Immature natural killer cell (primary cell): ENCODE measurements around the gene NPNT. TPM values are rescaled to one million over a fixed set of nuclear protein-coding genes. Genes with fewer than 3 reads are reported as not detected.
"Not testable (repeated sequence)": the region's sequence is repeated elsewhere in the genome, so short reads cannot be mapped to it uniquely, and the experiment has no call there.

Experiments used
- DNase-seq, 3 donors: peaks; one replicate each; pipeline ENCODE4 v3.0.0; 2022; ENCODE audit warnings: mixed read lengths in 1 of 3
- H3K27ac Mint-ChIP-seq, 6 donors: one replicate each; pipeline ENCODE4 v1.8.0; 2020; ENCODE audit warnings: mixed read lengths in 6 of 6, mild to moderate bottlenecking in 5 of 6, inconsistent platforms in 4 of 6, moderate library complexity in 3 of 6
- H3K27me3 Mint-ChIP-seq, 3 donors: one replicate each; pipeline ENCODE4 v1.8.0; 2020 to 2021; ENCODE audit warnings: low read depth in 3 of 3, mild to moderate bottlenecking in 3 of 3, mixed read lengths in 3 of 3, moderate library complexity in 3 of 3, inconsistent platforms in 1 of 3
- H3K36me3 Mint-ChIP-seq, 3 donors: one replicate each; pipeline ENCODE4 v1.8.0; 2020; ENCODE audit warnings: mixed read lengths in 3 of 3, inconsistent platforms in 2 of 3, mild to moderate bottlenecking in 2 of 3
- H3K4me1 Mint-ChIP-seq, 2 donors: one replicate each; pipeline ENCODE4 v1.8.0; 2020; ENCODE audit warnings: inconsistent platforms in 2 of 2, mild to moderate bottlenecking in 2 of 2, mixed read lengths in 2 of 2, moderate library complexity in 1 of 2
- H3K4me3 Mint-ChIP-seq, 5 donors: one replicate each; pipeline ENCODE4 v1.8.0; 2020; ENCODE audit warnings: mild to moderate bottlenecking in 5 of 5, mixed read lengths in 5 of 5, inconsistent platforms in 3 of 5, moderate library complexity in 3 of 5
- H3K9me3 Mint-ChIP-seq, 6 donors: one replicate each; pipeline ENCODE4 v1.8.0; 2020; ENCODE audit warnings: mild to moderate bottlenecking in 6 of 6, mixed read lengths in 6 of 6, inconsistent platforms in 4 of 6, moderate library complexity in 3 of 6
- polyA plus RNA-seq, 3 donors: library from polyadenylated mRNA; unstranded; fragments of 300-500 nt; fragmentation: Illumina TruSeq; gene quantifications; one replicate each; pipeline ENCODE4 v1.2.3, GENCODE V29; 2021

Gene NPNT, protein sequence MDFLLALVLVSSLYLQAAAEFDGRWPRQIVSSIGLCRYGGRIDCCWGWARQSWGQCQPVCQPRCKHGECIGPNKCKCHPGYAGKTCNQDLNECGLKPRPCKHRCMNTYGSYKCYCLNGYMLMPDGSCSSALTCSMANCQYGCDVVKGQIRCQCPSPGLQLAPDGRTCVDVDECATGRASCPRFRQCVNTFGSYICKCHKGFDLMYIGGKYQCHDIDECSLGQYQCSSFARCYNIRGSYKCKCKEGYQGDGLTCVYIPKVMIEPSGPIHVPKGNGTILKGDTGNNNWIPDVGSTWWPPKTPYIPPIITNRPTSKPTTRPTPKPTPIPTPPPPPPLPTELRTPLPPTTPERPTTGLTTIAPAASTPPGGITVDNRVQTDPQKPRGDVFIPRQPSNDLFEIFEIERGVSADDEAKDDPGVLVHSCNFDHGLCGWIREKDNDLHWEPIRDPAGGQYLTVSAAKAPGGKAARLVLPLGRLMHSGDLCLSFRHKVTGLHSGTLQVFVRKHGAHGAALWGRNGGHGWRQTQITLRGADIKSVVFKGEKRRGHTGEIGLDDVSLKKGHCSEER
- not detected for polyA plus RNA-seq

DNA sequence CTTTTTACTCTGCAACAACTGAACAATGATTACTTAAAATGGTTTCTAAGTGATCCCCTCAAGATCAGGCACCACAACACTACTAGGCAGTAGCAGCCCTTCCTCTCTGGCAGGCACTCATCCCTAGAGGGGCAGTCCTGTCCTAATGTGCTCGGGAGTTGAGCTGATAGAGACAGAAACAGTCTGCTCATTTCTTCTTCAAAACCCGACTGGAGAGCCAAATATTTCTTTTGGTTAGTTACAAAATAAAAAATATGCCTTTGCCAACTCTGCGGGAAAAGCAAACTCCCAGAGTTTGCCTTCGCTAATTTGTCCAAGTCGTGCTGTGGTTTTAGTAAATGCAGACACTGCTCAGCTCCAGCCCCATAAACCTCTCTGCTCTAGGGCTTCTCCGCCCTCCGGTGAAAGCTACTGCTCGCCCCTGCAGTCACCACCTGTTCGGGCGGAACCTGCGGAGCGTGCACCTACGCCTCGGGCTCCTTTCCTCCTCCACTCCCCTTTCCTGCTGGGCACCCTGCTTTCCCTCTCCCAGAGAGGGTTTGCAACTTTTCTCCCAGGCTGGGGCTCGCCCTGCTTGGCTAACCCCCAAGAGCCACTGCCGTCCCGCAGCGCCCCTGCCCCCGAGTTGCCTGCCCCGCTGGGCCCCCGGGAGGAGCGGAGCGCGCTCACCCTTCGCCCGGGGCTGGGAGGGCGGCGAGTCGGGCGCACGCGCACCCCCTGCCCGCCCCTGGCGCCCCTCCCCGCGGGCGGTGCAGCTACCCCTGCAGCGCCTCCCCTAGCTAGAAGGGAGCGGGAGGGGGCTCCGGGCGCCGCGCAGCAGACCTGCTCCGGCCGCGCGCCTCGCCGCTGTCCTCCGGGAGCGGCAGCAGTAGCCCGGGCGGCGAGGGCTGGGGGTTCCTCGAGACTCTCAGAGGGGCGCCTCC is at the start of gene NPNT:
Gene NPNT, plus strand, starts transcription at position 812 of the 923 bp plus-strand sequence. CDS start 182 bp downstream, outside the sequence.
- no peak within 1 kb of the TSS for H3K27ac Mint-ChIP-seq
- no peak within 1 kb of the TSS for H3K4me3 Mint-ChIP-seq
- no peak for DNase-seq
- peaks cover 0 to 18% (median 10%) of the 10 kb centered on the region in 6 donors for H3K9me3 Mint-ChIP-seq
- peaks cover 0 to 7% (median 0%) of the 10 kb centered on the region in 3 donors for H3K36me3 Mint-ChIP-seq
- no peaks in the 10 kb centered on the region for H3K4me1 Mint-ChIP-seq
- peaks cover 8 to 22% (median 14%) of the 10 kb centered on the region in 3 donors for H3K27me3 Mint-ChIP-seq

DNA sequence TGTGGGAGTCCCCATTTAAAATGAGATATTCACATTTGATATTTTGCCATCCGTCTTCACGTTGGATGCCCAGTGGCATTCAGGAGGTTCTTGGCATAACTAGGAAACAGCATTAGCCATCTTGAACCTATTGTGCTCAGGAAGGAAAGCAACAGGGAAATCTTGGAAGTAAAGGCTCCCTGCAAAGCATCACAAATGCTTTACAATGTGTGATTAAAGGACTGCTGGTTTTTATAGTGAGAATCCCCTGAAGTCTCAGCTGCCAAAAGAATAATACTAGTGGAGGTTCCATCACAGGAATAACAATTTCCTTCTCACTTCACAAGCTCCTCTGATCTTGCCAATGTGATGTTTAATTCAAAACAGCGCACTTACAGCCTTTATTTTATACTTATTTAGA is 49.7 kb upstream of the NPNT start:
- H3K4me3 Mint-ChIP-seq, result no peak overlapping the region
- H3K27ac Mint-ChIP-seq, result no peak overlapping the region
- no peaks in the 10 kb centered on the region for H3K27me3 Mint-ChIP-seq
- no peaks in the 10 kb centered on the region for H3K4me1 Mint-ChIP-seq
- peaks cover 14 to 38% (median 31%) of the 10 kb centered on the region in 3 donors for H3K36me3 Mint-ChIP-seq
- no peak for DNase-seq
- H3K9me3 Mint-ChIP-seq, result no peaks in the 10 kb centered on the region

DNA sequence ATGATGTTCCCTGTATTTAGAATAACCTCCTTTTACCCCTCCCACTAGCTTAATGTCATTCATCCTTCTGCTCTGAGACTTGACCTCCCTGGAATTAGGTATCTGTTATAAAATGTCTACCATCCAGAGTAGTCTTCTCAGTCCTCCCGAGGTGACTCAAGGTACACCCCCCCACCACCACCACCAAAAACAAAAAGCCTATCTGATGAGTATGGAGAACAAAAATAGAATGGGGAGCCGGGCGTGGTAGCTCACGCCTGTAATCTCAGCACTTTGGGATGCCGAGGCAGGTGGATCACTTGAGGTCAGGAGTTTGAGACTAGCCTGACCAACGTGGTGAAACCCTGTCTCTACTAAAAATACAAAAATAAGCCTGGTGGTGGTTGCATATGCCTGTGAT is 46.9 kb upstream of the NPNT start:
- H3K4me1 Mint-ChIP-seq, H3K27ac Mint-ChIP-seq, H3K4me3 Mint-ChIP-seq, H3K27me3 Mint-ChIP-seq, DNase-seq: not testable (repeated sequence)
- peaks cover 17 to 31% (median 27%) of the 10 kb centered on the region in 3 donors for H3K36me3 Mint-ChIP-seq
- H3K9me3 Mint-ChIP-seq, result peaks cover 0 to 11% (median 0%) of the 10 kb centered on the region in 6 donors

DNA sequence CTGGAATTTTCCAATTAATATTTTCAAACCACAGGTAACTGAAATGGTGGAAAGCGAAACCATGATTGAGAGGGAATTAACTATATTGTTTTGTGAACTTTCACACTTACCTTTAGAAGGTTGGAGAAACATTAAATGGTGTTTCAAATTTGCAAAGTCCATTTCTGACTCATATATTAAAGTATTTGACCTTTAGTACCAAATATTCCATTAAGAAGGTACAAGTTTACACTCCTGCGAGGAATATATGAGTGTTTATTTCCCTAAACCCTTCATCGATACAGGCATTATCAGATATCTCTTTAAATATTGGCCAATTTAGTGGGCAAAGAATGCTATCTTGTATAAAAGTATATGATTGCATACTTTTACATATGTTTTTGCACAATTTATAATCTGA is 44.1 kb upstream of the NPNT start:
- Mint-ChIP-seq H3K27me3 (peaks cover 0 to 2% (median 0%) of the 10 kb centered on the region in 3 donors), H3K36me3 (peaks cover 9 to 15% (median 12%) of the 10 kb centered on the region in 3 donors), H3K27ac (no peak overlapping the region), H3K4me1 (no peaks in the 10 kb centered on the region), H3K4me3 (no peak overlapping the region), H3K9me3 (peaks cover 0 to 27% (median 14%) of the 10 kb centered on the region in 6 donors)
- DNase-seq, result no peak

DNA sequence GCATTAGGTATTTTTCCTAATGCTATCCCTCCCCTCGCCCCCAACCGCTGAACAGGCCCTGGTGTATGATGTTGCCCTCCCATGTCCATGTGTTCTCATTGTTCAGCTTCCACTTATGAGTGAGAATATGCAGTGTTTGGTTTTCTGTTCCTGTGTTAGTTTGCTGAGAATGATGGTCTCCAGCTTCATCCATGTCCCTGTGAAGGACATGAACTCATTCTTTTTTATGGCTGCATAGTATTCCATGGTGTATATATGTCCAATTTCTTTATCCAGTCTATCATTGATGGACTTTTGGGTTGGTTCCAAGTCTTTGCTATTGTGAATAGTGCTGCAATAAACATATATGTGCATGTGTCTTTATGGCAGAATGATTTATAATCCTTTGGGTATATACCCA is 43.0 kb upstream of the NPNT start:
- H3K36me3 Mint-ChIP-seq, result peaks cover 9 to 18% (median 16%) of the 10 kb centered on the region in 3 donors
- H3K27me3 Mint-ChIP-seq, result not testable (repeated sequence)

DNA sequence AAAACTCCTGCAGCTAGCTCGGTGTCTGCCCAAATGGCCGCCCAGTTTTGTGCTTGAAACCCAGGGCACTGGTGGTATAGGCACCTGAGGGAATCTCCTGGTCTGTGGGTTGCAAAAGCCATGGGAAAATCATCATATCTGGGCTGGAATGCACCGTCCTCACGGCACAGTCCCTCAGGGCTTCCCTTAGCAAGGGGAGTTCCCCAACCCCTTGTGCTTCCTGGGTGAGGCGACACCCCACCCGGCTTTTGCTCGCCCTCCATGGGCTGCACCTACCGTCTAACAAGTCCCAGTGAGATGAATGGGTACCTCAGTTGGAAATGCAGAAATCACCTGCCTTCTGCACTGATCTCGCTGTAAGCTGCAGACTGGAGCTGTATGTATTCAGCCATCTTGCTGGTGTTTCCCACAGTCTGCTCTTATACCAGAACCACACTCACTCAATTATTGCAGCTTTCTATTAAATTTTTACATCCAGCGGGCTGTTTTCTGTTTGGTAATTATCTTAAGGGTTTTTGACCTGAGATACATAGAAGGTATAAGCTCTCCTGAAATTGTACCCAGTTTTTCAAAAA is 36.7 kb upstream of the NPNT start:
- H3K36me3 Mint-ChIP-seq, result peaks cover 6 to 15% (median 7%) of the 10 kb centered on the region in 3 donors
- no peak overlapping the region for H3K27ac Mint-ChIP-seq
- H3K4me1 Mint-ChIP-seq, result no peaks in the 10 kb centered on the region
- no peak overlapping the region for H3K4me3 Mint-ChIP-seq
- DNase-seq, result no peak
- peaks cover 21 to 64% (median 38%) of the 10 kb centered on the region in 6 donors for H3K9me3 Mint-ChIP-seq
- peaks cover 0 to 6% (median 2%) of the 10 kb centered on the region in 3 donors for H3K27me3 Mint-ChIP-seq

More for the DNA sequence above, 43.0 kb upstream of the NPNT start:
- DNase-seq, H3K4me1 Mint-ChIP-seq, H3K4me3 Mint-ChIP-seq, H3K27ac Mint-ChIP-seq: not testable (repeated sequence)
- H3K9me3 Mint-ChIP-seq, result peaks cover 5 to 35% (median 22%) of the 10 kb centered on the region in 6 donors

DNA sequence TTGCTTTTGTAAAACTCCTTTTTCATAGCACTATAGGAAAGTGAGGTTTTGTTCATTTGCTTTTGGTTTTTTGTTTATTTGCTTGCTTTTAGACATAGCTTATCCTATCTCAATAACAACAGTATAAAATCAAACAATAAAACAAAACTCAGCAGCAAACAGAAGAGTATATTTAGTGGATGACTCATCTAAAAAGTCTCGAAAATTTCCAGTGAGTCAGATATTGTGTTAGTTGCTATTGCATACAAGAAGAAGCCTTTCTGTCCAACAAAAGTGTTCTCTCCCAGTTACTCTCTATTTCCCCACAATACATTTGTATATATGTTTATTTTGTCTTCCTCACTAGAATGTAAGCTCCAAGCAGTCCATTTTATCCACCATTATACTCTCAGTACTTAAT is 36.0 kb upstream of the NPNT start:
- H3K27me3 Mint-ChIP-seq, result peaks cover 0 to 6% (median 2%) of the 10 kb centered on the region in 3 donors
- H3K27ac Mint-ChIP-seq, result no peak overlapping the region
- no peak for DNase-seq
- peaks cover 21 to 64% (median 38%) of the 10 kb centered on the region in 6 donors for H3K9me3 Mint-ChIP-seq
- H3K36me3 Mint-ChIP-seq, result peaks cover 4 to 15% (median 7%) of the 10 kb centered on the region in 3 donors
- no peaks in the 10 kb centered on the region for H3K4me1 Mint-ChIP-seq
- H3K4me3 Mint-ChIP-seq, result no peak overlapping the region

DNA sequence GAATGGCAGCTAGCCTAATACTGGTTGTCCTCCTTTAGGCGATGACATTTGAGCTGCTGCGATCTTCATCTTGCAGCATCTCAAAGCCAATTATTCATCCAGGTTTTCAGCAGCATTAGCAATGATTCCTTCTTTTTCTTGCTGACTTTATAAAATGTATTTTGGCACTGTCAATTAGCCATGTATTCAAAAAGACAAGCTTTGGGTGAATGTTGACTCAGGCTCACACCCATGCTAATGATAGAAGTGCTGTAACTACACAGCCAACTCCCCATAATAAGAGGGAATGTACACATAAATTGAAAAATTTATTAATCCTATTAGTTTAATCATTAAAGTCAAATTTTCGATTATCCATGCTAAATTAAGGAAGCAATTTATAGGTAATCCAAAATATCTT is 24.3 kb upstream of the NPNT start:
- Mint-ChIP-seq H3K27ac (no peak overlapping the region), H3K36me3 (no peaks in the 10 kb centered on the region), H3K4me3 (no peak overlapping the region), H3K9me3 (peaks cover 0 to 4% (median 0%) of the 10 kb centered on the region in 6 donors), H3K27me3 (peaks cover 0 to 2% (median 2%) of the 10 kb centered on the region in 3 donors), H3K4me1 (no peaks in the 10 kb centered on the region)
- no peak for DNase-seq

DNA sequence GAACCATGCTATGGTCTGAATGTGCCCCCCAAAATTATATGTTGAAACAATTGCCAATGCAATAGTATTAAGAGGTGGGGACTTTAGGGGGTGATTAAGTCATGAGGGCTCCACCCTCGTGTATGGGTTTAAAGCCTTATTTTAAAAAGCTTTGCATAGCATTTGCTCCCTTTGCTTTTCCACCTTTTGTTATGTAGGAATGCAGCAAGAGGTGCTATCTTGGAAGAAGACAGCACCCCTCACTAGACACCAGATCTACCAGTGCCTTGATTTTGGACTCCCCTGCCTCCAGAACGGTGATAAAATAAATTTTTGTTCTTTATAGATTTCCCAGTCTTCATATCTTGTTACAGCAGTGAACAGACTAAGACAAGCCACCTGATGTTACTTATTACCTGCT is 23.3 kb upstream of the NPNT start:
- no peak overlapping the region for H3K27ac Mint-ChIP-seq
- no peaks in the 10 kb centered on the region for H3K4me1 Mint-ChIP-seq
- no peak for DNase-seq
- H3K4me3 Mint-ChIP-seq, result no peak overlapping the region
- H3K9me3 Mint-ChIP-seq, result peaks cover 0 to 2% (median 0%) of the 10 kb centered on the region in 6 donors
- peaks cover 0 to 2% (median 2%) of the 10 kb centered on the region in 3 donors for H3K27me3 Mint-ChIP-seq
- no peaks in the 10 kb centered on the region for H3K36me3 Mint-ChIP-seq

DNA sequence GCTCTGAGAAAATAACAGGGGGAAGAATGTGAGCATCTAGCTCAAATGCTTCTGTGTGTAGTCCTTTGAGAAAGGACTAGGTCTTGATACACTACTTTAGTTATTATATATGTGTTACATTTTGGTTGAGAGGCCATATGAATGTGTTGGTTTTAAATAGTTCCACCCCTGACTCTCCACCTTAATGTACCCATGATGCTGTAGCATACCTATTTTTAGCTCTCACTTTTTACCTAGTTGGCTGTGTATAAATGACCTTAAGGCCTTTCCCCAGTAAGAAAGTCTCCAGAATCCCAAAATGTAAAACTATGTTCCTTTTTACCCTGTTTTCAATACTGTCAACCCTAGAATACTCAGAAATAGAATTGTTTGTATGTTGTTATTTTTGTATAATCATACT is 20.0 kb upstream of the NPNT start:
- H3K27ac Mint-ChIP-seq, result no peak overlapping the region
- H3K9me3 Mint-ChIP-seq, result no peaks in the 10 kb centered on the region

DNA sequence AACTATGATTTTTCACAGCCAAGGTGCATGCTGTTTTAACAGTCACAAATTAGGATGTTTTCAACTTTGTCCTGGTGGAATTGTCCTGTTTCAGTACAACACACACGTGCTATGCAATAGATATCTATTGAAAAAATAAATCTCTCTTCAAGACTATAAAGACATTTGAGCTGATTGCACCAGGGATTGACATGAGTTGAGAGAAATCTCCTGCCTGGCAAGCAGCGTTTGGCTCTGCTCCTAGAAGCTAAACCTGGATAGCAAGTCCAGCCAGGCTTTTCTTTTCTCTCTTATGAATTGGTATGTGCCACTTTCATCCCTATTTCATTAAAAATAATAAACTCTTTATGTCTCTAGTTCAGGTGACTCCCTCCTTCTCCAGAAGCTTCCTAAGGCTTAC is 16.6 kb upstream of the NPNT start:
- Mint-ChIP-seq H3K36me3 (no peaks in the 10 kb centered on the region), H3K4me1 (no peaks in the 10 kb centered on the region), H3K9me3 (peaks cover 0 to 9% (median 2%) of the 10 kb centered on the region in 6 donors), H3K27ac (no peak overlapping the region), H3K27me3 (peaks cover 0 to 13% (median 0%) of the 10 kb centered on the region in 3 donors), H3K4me3 (no peak overlapping the region)
- no peak for DNase-seq

More for the DNA sequence above, 20.0 kb upstream of the NPNT start:
- no peak for DNase-seq
- Mint-ChIP-seq H3K4me3 (no peak overlapping the region), H3K36me3 (no peaks in the 10 kb centered on the region), H3K4me1 (no peaks in the 10 kb centered on the region), H3K27me3 (peaks cover 0 to 5% (median 2%) of the 10 kb centered on the region in 3 donors)

DNA sequence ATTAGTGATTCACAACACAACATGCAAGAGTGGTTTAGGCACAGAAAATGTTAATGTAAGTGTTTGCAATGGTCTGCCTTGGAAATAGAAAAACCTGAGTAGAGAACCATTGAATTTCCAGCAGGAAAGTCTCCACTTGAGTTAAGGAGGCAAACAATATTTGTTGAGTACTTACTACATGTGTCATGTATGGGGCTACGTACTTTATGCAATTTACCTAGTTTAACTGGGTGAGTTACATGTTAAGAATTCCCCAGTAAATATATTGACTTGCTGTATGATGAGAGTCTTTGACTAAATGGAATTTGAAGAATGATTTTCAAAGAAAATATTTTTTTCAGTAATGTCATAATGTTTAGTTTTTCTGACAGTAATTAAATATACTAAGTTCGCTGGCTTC is 7.8 kb upstream of the NPNT start:
- Mint-ChIP-seq H3K27me3 (peaks cover 0 to 5% (median 2%) of the 10 kb centered on the region in 3 donors), H3K36me3 (no peaks in the 10 kb centered on the region), H3K9me3 (peaks cover 0 to 12% (median 3%) of the 10 kb centered on the region in 6 donors), H3K4me3 (no peak overlapping the region), H3K27ac (no peak overlapping the region), H3K4me1 (no peaks in the 10 kb centered on the region)
- DNase-seq, result no peak
